Glomerular visceral epithelial cell (primary cell): ENCODE measurements around the gene AKR1C1.
"Not testable (repeated sequence)": the region's sequence is repeated elsewhere in the genome, so short reads cannot be mapped to it uniquely, and the experiment has no call there.

Experiments used
- DNase-seq: peaks from one replicate; pipeline ENCODE4 v3.0.0-alpha.2; 2016; ENCODE audit errors: extremely low spot score

AKR1C1 gene

GRCh38 chr10:4983615-4984216, 20.5 kb downstream of the AKR1C1 start:
- no peak for DNase-seq

GRCh38 chr10:4984223-4984622, 21.0 kb downstream of the AKR1C1 start:
- DNase-seq = no peak

DNA sequence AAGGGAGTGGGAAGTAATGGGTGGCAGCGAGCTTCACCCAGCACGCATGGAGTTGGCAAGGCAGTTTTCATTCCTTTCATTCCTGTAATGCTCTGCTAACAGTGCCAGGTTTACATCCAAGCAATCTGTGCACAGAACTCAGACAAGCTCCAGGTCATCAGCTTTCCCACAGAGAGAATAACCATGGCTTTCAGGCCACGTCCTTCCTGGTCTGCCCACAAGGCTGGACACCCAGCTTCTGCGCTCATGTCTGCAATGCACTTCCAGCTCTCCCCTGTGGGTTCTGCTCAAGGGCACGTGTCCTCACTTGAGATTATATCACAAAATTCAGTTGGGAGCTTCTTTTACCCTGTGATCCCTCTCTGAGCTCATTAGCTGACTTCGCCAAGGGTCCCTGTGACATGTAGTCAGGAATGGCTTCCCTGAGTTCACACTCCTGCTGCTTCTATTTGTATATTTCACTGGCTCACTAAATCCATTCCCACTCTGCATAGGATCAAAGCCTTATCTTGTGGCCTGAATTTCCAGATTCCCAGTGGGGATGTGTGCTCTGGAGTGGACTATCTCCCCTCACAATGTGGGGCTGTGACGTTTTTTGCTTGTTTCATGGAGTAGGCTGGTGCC, 21.9 kb downstream of the AKR1C1 start:
- no peak for DNase-seq

DNA sequence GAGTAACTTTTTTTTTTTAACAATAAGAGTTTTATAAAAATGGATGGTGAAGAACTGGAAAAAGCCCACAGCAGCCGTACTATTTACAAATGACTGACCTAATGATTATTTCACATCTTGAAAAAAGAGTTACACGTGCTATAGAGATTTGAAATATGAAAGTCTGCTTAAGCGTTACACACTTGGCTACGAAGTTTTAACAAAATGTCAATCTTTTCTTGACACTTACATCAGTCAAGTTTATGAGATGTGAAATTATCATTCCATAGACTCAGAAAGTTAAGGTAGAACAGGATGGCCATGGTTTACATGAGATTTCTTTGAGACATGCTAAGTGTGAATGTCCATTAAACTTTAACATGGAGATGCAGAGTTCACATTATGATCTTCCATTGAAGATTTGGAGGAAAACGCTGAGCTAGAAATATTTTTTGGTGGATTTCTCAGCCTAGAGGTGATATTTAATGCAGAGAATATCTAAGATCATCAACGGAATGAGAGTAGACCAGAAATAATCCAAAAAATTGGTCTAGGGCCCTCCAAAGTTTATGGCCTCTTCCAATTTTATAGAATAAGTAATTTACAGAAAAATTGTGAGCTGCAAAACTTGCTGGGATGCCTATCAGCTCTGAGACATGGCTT, 24.9 kb downstream of the AKR1C1 start:
- not testable (repeated sequence) for DNase-seq

DNA sequence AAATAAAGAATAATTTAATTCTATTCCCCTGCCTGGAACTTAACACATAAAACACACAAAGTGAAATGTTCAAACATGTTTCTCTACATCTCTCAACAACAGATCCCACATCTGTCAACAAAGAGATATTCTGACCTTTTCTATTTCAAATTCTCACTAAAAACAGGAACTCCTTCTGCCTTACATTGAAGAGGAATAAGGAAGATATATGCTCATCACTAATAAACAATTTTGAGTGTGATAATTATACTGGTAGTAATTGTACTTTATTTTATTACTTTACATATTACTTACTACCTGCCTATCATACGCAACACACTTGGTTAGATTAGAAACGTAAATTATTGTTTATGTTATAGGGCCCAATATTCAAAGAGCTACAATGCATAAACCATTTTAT, 27.0 kb downstream of the AKR1C1 start:
- no peak for DNase-seq

DNA sequence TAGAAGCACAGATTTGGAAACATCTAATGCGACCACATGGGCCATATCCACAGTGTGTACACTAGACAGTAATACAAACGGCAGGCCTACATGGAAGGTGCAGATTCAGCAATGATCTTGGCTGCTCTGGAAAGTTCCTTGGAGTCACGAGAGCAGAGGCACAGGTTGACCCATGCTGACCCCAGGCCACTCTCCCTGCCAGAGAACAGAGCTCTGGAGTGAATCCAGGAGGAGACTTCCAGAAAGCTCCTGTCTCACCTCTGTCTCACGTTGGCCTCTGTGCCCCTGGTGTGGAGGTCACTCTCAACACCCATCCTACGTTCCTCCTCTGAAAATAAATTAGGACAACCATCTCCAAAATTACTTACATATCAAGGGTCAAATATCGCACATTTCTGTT, 28.2 kb downstream of the AKR1C1 start:
- not testable (repeated sequence) for DNase-seq

DNA sequence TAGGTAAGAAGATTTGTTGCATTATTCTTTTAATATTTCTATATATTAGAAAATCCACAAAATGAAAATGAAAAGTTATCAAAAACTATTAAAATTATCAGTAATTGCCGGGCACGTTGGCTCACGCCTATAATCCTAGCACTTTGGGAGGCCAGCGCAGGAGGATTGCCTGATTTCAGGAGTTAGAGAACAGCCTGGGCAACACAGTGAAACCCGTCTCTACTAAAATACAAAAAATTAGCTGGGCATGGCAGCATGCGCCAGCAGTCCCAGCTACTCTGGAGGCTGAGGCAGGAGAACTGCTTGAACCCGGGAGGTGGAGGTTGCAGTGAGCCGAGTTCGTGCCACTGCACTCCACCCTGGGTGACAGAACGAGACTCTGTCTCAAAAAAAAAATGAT, 29.3 kb downstream of the AKR1C1 start:
- DNase-seq = not testable (repeated sequence)

DNA sequence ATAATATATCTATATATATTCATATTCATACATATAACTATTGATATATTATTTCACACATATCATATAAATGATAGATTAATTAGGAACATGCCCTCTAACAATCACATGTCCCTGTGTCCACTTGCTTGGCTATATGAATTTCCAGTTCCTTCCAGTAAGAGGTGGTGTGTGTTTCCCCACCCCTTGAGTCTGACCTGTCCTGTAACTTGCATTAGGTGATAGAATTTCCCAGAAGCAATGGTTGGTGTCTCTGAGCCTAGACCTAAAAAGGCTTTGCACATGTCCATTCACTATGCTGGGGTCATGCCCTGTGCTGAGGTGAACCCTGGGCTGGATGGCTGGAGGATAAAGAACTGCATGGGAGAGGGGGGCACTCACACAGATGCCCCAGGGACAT, 31.0 kb downstream of the AKR1C1 start:
- not testable (repeated sequence) for DNase-seq

- no peak for DNase-seq
Measured at GRCh38 chr10:4998671-4999070, 35.5 kb downstream of the AKR1C1 start.

- no peak for DNase-seq
Measured at GRCh38 chr10:5002013-5002727, 39.0 kb downstream of the AKR1C1 start.

DNA sequence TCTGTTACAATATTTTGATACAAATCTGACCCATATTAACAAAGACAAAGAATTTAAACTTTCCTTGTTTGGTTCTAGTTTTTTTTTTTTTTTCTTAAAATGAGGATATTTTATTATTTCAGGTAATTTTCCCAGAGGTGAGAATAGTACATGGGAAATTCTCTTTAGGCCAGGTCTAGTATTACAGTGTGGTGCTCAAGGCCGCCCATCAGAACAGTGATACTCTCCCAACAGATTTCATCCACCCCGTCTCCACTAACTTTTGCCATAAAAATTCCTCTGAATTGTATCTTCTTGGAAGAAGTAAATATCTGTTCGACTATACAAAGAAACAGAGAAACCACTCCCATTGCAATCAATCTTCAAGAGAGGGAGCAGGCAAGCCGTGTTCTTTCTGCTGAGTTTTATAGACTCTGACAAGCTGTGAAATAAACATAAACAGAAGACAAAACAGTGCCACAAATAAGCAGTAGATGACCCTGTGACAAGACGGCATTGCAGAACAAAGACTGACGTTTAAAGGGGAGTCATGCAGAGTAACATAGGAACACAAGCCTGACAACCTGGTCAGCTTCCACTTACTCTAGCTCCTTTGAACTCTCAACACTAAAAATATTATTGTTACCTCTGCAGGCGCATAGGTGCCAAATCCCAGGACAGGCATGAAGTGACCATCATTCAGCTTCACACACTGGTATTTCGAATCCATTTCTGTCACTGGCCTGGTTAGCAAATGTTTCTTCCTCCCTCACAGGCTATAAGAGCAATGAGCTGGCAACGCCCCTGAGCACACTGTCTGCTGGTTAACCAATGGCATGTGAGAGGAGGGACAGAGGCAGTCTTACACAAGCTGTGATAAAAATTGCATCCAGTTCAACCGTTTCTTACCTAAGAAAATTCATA, 40.2 kb downstream of the AKR1C1 start, which contains the start of gene AKR1C2:
Gene AKR1C2, minus strand, starts transcription at position 731 of the 903 bp plus-strand sequence. Its CDS starts 22 bp downstream, at position 709.
- not testable (repeated sequence) for DNase-seq

GRCh38 chr10:5004030-5004385, 40.8 kb downstream of the AKR1C1 start:
- DNase-seq = not testable (repeated sequence)

DNA sequence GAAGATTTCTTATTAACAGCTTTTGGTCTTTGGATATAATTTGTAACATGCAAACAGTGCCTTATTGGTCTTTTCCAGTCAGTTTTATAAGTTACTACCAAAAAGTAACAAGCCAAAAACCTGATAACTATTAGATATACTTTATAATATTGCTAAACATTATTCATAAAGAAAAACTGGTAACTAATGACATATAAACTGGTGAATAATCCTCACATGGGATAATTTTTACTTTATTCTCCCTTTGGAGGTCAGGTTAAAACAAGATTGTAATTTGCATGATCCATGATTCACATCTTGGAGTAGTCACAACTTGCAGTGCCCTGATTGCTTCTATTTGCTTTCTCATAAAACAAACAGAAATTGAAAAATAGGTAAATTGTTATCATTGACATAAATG, 41.3 kb downstream of the AKR1C1 start:
- not testable (repeated sequence) for DNase-seq

DNA sequence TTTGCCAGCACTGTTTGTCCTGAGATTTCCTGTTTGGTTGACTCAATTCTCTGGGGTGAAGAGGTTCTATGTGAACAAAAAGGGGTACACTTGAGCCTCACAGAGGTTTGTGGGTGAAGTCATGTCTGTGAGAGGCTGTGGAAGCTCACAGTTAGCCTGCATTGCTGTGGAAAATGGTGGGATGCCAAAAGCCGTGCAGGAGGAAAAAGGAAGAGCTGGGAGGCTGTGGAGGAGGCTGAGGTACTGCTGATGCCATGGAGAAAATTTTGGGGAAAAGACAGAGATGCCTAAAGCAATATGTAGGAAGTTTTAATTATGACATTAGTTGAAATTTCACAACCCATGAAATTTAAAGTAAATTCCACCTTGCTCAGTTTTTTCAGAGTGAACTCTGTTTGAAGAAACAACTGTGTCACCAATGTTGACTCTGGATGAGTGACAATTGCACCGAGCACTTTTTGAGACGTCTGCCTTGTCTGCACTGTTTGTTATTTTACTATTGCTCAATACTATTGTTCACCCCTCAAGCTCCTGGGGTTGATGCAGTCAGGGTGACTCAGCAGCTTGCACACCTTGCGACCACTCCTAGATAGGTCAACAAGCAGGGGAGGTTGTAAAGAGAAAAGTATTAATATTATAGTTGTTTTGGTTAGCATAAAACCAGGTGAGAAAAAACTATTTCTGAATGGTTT, 45.8 kb downstream of the AKR1C1 start:
- DNase-seq = not testable (repeated sequence)

DNA sequence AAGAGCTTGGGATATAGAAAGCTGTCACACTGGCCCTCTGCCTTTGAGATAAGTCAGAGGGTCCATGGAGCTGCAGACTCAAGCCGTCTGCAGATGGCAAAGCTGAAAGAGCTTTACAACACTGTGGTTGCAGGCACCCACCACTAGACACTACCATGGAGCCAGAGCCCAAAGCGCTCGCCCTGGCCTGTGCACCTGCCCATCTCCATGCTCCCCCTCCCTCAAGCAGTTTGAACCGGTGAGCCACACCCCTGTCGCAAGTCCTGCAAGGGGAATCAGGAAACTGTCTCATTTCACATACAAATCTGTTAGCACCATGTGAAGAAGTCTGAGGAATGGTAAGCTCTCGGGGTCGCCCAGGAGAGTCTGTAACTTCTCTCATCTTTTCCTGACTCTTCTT, 46.8 kb downstream of the AKR1C1 start:
- DNase-seq = not testable (repeated sequence)

GRCh38 chr10:5011392-5011791, 48.2 kb downstream of the AKR1C1 start:
- not testable (repeated sequence) for DNase-seq

DNA sequence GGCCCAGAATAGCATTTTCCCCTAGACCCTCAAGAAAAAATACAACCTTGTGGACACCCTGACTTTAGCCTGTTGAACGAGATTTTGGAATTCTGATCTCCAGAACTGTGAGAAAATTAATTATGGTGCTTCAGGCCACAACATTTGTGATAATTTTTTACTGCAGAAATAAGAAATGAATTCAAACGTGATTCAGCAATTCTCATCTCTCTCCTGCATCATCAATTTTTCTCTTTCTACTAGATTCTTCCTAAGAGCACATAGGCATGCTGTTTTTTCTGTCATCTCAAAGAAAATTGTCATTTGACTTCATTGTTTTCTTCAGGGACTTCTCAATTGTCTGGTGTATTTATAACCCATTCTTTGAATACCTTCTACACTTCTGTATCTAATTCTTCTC, 49.4 kb downstream of the AKR1C1 start:
- DNase-seq = no peak

DNA sequence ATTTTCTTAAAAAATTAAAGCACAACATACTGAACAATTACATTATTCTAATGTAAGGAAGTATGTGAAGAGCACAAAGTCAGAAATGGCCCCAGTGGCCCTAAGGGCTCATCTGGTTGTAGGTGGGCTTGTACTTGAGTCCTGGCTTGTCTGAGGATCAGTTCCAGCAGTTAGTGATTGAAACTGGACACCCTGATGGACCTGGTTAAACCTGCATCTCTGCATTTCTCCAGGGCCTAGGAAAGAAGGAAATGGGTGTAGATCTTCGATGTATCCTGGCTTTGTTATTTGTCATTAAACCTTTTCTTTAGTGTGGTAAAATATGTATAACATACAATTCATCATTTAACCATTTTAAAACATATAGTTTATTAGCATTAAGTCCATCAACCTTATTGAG, 50.2 kb downstream of the AKR1C1 start:
- DNase-seq = no peak

GRCh38 chr10:5014200-5014910, 51.1 kb downstream of the AKR1C1 start:
- not testable (repeated sequence) for DNase-seq

GRCh38 chr10:5014936-5015335, 51.7 kb downstream of the AKR1C1 start:
- peak; percentile 24 for DNase-seq
